HS-27A (cell line): Measurements from ENCODE around the gene PLXNB2.

Source experiments
- DNase-seq: peaks from one replicate; pipeline ENCODE4 v3.0.0-alpha.2; 2012; ENCODE audit warnings: low read depth, missing footprints

The PLXNB2 gene

DNA sequence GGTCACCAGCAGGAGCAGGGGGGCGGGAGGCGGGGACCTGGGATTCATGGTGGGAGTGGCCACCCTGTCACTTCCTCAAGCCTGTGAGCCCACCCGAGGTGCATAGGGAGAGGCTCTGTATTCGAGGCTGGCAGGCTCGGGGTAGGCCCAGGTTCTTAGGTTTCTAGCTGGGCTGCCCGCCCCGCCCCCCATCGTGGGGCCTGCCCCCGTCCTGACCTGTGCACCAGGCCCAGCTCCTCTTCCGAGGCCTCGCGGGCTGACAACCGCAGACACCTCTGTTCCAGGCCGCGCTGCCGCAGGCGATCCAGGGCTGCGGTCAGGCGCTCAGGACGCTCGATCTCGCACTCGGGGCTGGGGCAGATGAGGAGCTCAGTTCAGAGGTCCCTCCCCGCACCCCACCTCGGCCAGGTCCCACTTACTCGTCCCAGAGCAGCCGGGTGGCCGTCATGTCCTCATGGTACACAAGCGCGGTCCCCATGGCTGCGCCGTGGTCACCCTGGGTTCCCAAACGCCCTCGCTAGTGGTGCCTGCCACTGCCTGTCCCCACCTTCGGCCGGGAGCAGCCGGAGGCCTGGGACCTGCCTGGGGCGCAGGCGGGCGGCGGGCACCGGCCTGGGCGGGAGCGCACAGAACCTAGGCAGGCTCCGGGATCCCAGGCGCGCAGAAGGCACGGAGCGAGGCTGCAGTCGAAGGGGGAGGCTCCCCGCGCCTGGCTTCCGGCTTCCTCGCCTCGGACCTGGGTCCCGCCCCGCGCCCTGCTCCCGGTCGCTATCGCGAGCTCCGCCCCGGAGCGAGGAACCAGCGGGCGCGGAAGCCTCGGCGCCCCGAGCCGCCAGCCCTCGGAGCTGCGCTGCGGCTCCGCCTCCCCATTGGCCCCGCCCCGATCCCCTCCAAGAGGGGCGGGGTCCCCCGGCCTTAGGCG, 56.6 kb downstream of the PLXNB2 start, which contains the start of gene HDAC10:
HDAC10 (minus strand) TSS at position 711 of the 922 bp plus-strand sequence; CDS start at position 478, 233 bp downstream.
- DNase-seq = no peak

DNA sequence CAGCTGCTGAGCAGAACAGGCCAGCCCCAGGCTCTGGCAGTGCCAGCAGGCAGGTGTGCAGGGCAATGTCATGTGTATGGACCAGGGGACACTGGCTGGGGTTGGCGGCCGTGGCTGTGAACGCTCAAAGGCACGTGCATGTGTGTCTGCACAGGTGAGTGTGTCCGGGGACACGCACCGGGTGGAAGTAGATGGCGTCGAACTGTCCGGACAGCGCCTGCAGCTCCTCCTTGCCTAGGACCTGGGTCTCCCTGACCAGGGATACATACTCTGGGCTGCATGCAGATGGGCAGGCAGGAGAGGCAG, 57.2 kb downstream of the PLXNB2 start:
- no peak for DNase-seq

DNA sequence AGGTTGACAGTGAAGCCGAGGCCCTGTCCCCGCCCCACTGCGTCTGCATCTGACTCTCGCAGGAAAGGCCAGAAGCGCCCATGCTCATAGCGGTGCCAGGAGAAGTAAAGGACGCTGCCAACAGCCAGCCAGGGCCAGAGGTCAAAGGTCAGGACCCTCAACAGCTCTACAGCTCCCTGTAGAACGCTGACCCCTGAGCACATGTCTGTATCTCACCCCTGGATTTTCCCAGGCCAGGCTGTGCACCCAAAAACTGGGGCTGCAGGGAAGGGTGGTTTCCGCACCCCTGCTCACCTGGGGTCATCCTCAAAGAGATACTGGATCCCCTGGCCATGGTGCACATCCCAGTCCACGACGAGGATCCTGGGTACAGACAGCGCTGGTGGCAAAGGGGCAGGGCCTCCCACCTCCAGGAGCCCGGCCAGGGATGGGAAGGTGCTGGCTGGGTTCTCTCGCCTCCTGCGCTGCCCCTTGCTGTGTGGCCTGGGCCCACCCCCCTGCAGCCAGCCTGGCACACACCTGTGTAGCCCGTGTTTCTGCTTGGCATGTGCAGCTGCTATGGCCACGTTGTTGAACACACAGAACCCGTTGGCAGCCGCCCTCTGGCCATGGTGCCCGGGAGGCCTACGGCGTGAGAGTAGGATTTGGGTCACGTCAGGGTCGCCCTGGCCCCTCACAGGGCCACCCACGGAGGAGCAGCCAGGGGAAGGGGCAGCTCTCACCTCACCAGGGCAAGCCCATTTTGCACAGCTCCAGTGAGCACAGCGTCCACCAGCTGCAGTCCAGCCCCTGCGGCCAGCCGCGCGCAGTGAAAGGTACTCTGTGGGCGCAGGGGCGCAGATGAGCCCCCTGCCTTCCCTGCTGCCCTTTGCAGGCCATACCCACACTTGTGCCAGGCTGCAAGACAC, 57.9 kb downstream of the PLXNB2 start:
- DNase-seq = no peak

DNA sequence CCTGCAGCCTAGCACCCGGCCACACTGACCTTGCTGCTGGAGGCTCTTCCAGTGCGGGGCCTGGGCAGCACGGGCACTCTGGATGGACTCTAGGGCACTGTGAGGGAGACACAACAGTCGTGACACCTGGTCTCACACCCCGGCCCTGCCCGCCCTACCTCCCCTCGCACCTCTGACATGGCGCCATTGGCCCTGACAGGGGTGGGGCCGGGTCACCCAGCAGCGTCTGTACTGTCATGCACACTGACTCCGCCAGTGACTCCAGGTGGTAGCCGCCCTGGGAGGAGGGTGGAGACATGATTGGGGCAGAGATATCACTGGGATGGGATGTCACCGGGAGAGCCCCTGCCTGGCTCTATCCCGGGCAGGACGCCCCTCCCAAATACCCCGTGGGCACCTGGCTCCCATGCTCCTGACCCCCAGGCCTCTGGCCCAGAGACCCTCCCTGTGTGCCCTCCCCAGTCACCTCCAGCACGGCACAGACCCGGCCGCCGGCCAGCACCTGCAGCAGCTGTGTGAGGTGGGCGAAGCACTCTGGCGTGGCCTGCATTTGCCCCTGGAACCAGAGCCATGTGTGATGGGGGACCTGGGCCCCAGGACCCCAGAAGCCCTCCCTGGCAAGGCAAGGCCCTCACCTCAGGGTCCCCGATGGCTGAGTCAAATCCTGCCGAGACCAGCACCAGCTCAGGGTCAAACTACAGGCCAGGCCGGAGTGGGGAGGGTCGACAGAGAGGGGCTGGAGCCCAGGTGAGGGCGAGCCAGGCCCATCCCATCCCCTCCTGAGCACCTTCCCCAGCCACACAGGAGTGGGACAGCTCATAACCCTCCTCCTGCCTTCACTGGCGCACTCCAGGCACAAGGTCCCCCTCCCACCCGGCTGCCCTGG, 59.0 kb downstream of the PLXNB2 start:
- DNase-seq = no peak

DNA sequence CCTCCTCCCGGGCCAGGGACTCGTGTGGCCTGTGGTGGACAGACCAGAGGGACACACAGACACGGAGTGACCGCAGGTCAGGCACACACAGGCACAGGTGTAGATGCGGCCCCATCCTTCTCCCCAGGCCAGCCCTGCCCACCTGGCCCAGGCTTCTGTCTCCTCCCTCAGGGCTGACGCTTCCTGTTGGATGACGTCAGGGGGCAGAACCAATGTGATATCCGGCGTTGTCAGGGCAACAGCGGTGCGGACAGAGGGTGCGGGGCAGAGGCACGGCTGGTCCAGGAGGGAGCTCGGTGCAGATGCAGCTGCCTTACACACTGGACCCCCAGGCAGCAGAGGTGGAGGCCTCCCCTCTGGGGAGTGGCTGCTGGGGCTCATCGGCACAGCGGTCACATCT, 59.7 kb downstream of the PLXNB2 start:
- DNase-seq = no peak

DNA sequence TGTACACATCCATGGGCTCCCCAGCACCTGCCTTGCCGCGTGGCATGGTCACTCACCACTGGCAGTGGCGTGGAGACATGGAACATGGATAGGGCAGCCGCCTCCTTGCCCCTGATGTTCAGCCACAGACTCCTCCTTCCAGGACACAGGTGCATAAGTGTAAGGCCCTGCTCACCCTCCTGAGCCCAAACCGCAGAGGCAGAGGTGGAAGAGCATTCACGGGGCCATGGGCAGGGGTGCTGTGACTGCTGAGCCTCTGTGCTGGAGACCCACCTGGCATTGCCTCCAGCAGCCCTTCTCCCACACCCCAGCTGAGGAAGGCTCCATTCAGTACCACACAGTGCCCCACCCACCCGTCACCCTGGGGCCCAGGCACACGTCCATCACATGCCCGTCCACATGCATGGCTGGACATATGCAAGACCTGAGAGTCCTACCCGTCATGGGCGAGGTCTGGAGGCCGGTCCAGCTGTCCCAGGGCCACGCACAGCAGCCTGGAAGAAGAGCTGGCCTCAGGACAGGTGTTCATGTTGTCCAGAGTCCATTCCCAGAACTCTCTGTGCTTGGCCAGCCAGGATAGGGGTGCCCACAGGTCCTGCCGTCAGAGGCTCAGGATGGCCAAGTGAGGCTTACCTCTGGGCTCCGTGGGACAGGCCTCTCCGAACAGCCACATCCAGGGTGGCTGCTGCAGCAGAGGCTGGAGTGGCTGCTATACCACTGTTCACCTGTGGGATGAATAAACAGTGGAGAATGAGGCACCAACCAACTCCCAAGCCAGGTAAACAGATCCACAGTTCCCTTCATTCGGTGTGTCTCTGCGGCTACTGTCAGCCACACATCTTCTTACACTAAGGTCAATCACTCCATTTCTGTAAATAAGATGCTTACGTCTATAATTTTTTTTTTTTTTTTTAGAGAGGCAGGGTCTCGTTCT, 60.9 kb downstream of the PLXNB2 start:
- DNase-seq = no peak

DNA sequence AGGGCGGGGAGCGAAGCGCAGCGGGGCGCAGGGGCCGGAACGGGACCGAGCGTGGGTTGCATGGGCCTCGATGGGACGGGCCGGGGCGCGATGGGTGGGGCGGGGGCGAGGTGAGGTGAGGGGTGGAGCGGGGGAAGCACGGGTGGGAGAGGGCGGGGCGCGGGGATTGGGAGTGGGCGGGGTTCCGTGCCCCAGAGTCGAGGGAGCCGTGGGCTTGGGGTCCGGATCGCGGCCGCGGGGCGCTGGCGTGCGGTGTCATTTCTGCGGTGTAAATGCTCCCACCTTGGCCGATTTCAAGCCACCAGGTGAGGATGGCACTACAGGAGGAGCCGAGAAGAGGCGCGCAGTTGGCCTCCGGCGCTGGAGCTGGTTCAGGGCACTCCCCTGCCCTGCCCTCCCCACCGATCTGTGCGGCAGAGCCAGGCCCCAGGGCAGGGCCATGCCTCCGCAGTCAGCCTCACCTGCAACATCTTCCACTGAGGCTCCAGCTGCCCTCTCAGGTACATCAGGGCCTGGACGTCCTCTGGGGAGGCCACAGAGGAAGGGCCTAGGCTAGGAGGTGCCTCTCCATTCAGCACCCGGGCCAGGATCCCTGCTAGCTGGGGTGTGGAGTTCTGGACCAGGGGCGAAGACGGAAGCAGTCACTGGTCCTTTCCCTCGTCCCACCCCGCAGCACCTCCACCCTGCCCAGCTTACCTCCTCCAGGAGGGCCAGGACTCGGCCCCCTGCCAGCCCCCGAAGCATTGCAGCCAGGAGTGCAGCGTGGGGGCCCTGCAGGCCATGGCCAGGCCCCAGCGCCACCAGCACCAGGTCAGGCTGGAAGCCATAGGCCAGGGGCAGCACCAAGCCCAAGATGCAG, 62.0 kb downstream of the PLXNB2 start:
- no peak for DNase-seq

DNA sequence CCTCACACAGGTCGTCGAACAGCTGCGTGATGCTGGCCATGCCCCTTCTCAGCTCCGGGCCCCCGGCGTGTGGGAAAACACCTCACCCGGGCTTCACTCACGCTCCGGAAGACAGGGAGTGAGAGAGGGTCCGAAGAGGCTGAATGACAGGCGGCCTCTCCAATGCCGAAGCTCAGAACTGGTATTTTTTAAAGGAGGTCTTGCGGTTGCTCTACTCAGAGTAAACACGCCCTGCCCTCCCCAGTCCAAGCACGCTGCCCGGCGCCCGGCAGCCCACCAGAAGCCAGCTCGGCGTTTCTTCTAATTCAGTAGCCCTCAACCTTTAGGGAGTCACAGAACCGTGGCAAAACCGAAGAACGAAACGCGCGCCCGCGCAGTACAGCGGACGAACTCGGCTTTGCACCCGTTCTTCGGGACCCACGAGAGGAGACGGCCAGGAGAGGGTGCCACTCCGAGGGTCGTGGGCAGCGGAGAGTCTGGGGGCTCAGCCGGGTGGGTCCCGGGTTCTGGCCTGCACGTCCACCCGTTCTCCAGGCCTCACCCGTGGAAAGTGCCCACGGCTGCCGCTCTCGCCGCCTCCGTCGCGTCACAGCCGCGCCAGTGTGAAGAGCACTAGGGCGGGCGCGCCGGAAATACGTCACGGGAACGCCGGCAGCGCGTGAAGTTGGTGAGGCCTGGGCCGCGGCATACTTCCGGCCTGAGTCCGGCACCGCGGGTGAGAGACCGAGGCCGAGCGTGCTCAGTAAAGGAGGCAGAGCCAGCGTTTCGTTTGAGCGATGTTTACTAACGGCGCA, 62.8 kb downstream of the PLXNB2 start, which contains the start of gene TUBGCP6:
TUBGCP6 (minus strand) TSS at position 604 of the 794 bp plus-strand sequence; CDS start at position 40, 564 bp downstream.
- no peak for DNase-seq

DNA sequence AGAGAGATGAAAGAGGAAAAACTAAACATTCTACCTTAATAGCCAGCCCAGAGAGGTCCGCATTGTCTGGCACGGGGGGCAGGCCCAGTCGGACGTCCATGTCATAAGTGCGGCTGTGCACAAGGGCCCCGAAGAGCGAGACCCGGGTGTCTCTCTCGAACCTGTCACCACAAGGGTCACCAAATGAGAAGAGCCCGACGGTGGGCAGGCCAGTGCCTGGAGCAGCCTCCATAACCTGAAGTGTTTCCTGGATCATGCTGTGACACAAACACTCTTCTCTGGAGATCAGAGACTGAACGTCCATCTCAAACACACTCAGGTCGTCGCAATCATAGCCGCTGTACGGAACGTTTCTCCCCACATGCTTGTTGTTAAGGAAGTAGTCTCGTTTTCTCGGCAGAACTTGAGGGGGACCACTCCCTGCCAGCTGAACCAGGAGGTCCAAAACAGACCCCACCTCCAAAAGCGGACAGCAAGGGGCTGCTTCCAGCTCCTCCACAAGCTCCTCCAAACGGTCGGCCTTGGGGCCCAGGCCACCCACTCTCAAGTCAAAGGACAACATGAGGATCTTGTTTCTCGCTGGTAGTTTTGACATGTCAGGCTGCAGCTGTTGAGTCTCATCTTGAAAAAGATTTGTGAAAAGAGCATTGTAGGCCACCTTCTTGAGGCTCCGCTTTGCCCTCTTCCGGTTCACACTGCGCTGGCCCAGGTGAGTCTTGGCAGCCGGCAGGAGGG, 63.6 kb downstream of the PLXNB2 start:
- DNase-seq = no peak

DNA sequence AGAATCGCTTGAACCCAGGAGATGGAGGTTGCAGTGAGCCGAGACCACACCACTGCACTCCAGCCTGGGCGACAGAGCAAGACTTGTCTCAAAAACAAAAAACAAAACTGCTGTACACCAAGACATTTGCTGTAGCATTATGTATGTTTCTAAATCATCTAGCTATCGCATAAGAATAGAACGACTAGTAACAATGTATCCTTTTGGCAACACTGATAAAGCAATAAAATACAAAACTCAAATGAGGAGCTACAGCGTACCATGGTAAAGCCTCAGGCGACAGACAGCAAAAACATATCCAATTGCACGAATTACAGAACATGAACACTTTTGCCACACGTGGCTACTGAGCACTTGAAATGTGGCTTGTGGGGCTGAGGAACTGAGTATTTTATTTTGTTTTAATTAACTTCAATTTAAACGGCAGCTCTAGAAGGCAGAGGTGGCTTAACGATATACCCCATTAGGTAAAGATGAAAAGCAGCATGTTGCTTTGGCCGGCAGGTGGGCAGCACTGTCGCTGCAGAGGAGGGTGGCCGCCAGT, 65.0 kb downstream of the PLXNB2 start:
- no peak for DNase-seq

DNA sequence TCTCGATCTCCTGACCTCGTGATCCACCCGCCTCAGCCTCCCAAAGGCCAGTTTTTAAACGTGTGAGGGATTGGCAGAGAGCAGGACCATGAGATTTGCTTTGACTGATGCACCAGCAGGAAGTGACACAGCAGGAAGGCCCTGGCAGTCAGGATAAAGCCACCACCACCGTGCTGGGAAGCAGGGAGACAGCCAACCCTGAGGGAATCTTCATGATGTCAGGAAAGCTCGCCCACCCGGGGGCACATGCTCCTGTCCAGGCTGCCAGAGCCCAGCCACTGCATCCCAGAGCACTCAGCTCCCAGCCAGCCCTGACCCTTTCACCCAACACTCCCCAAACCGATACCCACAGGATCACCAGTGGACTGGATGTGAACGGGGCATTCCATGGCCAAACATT, 68.7 kb downstream of the PLXNB2 start:
- no peak for DNase-seq

DNA sequence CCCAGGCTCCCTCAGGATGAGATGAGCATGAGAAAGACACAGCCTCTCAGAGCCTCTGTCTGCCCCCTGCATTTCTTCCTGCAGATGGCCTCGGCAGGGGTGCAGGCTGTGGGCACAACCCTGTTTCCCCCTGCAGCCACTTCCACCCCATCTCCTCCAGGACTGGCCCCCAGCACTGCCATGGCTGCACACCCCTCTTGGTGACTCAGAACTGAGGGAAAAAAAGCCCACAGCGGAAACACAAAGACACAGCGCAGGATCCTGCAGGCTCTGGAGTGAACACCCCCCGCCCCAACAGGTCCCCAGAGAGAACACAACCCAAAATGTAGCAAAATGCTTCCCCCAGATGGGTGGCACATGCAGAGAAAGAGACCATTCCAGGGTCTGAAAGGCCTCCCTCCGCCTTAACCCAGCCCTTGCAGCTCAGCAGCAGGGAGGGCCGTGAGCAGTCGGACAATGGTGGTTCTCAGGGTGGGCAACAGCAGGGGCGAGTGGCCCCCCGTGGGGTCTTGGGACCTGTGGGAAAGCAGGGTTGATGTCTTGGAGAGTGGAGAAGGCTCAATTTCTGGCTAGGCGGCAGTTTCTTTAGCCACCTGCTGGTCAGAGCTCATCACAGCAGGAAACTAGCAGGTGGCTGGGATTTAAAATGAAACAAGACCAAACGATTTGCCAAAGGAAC, 70.6 kb downstream of the PLXNB2 start:
- DNase-seq = no peak

DNA sequence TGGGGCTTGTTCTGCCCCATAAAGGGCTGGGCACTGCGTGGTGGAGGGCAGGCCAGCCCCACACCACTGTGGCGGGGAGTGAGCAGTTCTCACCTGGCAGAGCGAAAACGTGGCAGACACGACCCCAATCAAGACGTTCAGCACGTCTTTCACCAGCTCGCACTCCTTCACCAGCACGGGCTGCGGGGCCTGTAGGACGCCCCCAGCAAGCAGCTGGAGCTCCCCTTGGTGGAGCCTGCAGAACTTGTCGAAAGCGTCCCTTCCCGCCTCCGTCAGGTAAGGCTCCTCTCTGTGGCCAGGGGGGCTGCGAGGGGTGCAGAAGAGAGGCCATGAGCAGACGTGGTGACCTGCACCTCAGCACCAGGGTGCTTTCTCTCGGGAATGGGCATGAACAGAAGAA, 74.2 kb downstream of the PLXNB2 start:
- DNase-seq = no peak

DNA sequence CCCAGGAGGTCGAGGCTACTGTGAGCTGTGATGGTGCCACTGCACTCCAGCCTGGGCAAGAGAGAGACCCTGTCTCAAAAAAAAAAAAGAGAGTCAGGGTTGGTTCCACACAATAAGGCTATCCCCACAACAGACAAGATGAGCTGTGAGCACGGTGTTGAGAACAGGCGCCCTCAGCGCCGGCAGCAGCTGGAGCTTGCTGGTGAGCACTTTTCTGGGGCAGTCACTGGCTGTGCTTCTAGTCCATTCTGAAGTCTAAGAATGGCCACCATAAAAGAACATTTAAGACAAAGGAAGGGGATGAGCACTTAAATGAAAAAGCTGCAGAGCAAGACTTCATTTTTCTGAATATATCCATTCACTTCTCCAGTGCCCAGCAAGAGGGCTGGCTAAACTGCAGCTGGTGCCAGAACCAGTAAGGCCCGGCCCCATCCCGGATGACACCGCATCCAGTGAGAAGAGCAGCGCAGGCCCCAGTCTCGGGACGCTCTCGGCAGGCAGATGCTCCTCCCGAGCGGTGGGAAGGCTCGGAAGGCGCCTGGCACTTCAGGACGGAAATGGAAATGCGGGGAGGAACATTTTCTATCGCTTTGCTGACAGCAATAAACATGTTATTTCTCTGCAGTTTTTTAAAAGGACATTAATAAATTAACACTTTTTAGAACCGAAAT, 74.8 kb downstream of the PLXNB2 start:
- no peak for DNase-seq

DNA sequence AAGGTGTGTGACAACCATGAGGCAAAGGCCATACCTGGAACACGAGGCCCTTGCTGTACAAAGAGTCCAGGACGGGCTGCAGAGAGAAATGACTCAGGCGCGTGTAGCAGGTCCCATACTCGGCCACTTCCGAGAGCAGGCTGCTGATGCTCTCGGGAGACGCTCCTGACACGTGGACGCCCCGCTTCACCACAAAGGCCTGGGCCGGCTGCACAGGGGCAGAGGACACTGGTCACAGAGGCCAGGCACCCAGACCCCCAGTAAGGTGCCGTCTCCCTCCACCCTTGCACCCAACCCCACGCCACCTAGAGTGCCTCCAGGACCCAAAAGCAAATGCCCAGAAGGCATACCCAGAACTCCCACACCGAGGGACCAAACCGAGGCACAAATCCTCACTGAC, 78.1 kb downstream of the PLXNB2 start:
- DNase-seq = no peak

DNA sequence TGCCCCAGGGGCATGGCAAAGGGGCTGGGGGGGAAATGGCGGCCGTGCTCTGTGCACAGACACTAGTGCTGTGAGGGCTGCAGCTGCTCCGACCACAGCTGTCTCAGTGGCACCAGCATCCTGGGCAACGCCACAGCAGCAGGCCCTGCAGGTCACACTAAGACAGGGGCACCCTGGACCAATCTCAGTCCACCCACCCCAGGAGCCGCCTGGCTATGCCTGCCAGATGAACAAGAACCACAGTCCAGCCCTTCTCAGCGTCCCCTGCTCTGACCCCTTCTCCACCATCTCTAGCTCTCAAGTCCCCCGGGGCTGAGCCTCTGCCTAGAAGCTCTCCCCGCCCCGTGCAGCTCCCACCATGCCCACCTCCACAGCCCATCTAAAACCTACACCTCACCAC, 79.1 kb downstream of the PLXNB2 start:
- DNase-seq = no peak
